NCI-H2171 treated with DMSO at 0.1 percent for 48 hours (cell line): Measurements from ENCODE around the gene PTPN11.

ENCODE experiments used
- DNase-seq: peaks from one replicate; lab custom pipeline; 2025; lab: John Stamatoyannopoulos, UW

The PTPN11 gene

DNA sequence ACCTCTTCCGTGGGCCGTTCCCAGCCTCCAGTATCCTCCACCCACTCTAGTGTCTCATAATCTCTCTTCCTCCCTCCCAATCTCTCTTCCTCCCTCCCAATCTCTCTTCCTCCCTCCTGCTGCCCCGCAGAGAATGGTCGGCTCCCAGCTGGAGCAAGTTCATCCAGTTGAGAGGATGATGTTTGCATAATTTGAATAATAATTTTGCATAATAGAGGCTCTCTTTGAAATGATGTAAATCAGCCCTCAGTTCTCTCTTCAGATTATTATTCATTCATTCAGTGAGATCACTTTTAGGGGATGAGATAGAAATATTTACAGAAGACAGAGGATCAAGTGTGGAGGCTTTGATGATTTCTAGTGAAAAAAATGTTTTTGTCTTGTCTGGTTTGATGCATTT is 125.0 kb downstream of the PTPN11 start:
- DNase-seq = no peak

DNA sequence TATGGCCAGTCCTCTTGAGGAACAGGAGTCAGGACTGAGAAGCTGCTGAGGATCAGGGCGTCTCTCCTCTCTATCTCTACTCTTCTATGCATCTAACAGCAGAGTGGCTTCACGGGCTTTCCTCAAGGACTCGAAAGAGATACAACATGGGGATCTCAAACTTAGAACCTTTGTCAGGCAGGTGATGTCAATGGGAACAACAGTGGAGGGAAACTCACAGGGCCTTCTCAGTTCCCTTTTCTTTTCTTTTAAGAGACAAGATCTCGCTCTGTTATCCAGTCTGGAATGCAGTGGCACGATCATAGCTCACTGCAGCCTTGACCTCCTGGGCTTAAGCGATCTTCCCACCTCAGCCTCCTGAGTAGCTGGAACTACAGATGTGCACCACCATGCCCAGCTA is 127.6 kb downstream of the PTPN11 start:
- no peak for DNase-seq

DNA sequence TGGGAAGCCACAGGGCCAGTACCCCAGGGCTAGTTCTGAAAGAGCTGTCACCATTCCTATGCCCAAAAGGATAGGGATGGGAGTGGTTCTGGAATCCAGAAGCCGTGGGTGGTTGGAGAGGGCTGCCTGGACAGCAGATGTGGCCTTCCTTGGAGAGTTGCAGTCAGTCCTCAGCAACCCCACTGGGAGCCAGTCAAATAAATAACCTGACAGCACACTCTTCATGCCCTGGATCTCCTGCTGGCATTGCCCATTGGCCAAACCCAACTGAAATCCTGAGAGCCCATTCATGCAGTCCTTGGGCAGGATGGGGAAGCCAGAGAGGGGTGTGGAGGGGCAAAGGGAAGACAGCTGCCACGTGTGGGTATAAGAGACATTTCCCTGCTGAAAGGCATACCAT is 128.2 kb downstream of the PTPN11 start:
- no peak for DNase-seq

DNA sequence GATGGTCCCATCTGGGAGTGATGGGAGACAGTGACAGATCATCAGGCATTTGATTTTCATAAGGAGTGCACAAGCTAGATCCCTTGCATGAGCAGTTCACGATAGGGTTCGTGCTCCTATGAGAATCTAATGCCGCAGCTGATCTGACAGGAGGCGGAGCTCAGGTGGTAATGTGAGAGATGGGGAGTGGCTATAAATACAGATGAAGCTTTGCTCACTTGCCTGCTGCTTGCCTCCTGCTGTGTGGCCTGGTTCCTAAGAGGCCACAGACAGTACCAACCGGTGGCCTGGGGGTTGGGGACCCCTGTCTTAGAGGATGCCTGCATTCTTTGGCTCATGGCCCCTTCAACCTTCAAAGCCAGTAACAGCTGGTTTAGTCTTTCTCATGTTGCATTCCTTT is 130.3 kb downstream of the PTPN11 start:
- DNase-seq = no peak

DNA sequence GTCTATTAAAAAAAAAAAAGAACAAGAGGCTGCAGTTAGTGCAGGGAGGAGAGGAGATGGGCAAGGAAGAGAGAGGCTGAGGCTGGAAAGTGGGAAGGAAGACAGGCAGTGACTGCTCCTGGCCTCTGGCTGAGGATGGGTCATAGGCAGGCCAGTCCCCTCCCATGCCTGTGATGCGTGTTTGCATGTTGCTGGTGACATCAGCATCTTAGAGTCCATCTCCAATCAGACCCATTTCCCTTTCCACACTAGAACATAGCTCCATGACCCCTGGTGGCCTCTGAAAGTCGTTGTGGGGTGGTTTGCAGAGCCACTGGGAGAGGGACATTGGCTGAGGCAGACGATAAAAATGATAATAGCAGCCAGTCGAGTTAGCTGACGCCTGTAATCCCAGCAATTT is 132.9 kb downstream of the PTPN11 start:
- DNase-seq = no peak

DNA sequence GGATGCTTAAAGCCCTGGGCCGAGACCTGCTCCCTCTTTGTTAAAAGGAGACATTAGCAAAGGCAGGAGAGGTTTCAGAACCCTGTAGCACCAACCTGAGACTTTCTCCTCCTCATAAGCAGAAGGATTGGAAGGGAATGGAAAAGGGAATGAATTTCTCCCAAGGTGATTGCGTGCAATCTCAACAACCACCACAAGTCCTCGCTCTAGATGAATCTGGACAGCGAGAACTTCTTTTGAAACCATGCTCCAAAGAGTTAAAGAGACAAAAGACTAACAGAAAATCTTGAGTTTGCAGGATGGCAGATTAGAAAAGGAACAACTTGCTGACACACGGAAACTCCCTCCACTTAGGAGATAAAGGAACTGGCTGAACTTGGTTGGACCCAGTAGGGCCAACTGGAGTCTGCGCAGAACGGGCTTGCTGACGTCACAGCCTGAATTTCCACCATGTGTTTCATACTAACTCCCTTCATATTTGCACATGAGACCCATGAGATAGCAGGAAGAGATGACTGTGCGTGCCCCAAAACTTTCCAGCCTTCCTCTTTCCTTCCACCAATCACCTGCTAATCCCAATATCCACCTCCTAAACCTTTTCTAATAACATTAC is 137.0 kb downstream of the PTPN11 start:
- DNase-seq = no peak

DNA sequence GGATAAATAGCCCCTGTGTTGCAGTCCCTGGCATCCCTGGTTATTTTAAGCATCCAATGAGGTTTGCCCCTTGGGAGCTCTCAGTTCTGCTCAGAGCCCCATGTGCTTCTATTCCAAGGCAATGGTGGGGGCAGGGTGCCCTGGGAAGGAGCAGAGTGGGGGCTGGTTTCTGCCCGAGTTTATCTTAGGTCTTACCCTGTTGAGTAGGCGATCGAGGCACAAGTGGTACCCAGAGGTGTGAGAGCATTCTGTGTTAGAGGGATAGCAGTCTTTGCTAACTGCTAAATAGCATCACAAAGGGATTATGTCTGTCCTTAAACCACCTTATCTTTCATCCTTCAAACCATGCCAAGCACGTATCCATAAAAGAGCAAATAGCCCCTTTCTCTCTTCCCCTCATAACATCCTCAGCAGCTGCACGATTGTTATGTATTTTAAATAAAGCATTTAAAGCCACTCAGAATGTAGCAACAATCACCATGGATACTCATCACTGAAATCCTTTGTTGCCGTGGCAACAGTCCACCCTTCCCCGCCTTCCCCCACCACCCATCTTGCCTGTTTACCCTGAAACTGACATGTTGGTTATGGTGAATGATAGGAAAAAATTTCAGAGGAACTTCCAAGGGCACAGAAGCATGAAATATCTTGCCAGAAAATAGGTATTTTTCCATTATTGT is 139.3 kb downstream of the PTPN11 start:
- no peak for DNase-seq
